ENCODE data around the gene SYNE1.
A peak's percentile ranks its signal among the peaks of the same experiment; 100 is the strongest.

SYNE1 gene

GRCh38 chr6:152301765-152302568 is 335.2 kb downstream of the SYNE1 start:
- Histone ChIP-seq H3K36me3 (no peaks in the 10 kb centered on the region), H3K27ac (peak overlapping the region; percentile 77), H3K9me3 (ENCODE audit: severe bottlenecking) (no peaks in the 10 kb centered on the region), H3K4me3 (ENCODE audit: low read depth, low read length) (peak overlapping the region; percentile 86), H3K27me3 (ENCODE audit: insufficient read depth, low read depth, severe bottlenecking) (no peaks in the 10 kb centered on the region)
- peak; percentile 70 for TF ChIP-seq CTCF (IDR thresholded peaks at IDR 0.05; ENCODE audit: low read depth, low read length)
- peak; percentile 88 for DNase-seq

GRCh38 chr6:152301021-152301764 is 336.0 kb downstream of the SYNE1 start:
- H3K9me3 ChIP-seq (ENCODE audit: severe bottlenecking), result no peaks in the 10 kb centered on the region
- H3K36me3 ChIP-seq, result no peaks in the 10 kb centered on the region
- TF ChIP-seq CTCF (IDR thresholded peaks at IDR 0.05; ENCODE audit: low read depth, low read length), result no peak
- DNase-seq, result no peak
- peak overlapping the region; percentile 77 for H3K27ac ChIP-seq
- H3K27me3 ChIP-seq (ENCODE audit: insufficient read depth, low read depth, severe bottlenecking), result no peaks in the 10 kb centered on the region
- peak overlapping the region; percentile 86 for H3K4me3 ChIP-seq (ENCODE audit: low read depth, low read length)

GRCh38 chr6:152300517-152300916 is 336.6 kb downstream of the SYNE1 start:
- H3K27ac ChIP-seq, result no peak overlapping the region
- H3K27me3 ChIP-seq (ENCODE audit: insufficient read depth, low read depth, severe bottlenecking), result no peaks in the 10 kb centered on the region
- TF ChIP-seq CTCF (IDR thresholded peaks at IDR 0.05; ENCODE audit: low read depth, low read length), result no peak
- DNase-seq, result no peak
- H3K36me3 ChIP-seq, result no peaks in the 10 kb centered on the region
- no peaks in the 10 kb centered on the region for H3K9me3 ChIP-seq (ENCODE audit: severe bottlenecking)
- H3K4me3 ChIP-seq (ENCODE audit: low read depth, low read length), result no peak overlapping the region

GRCh38 chr6:152298848-152299735 is 338.1 kb downstream of the SYNE1 start:
- Histone ChIP-seq H3K4me3 (ENCODE audit: low read depth, low read length) (no peak overlapping the region), H3K9me3 (ENCODE audit: severe bottlenecking) (no peaks in the 10 kb centered on the region), H3K36me3 (no peaks in the 10 kb centered on the region), H3K27me3 (ENCODE audit: insufficient read depth, low read depth, severe bottlenecking) (no peaks in the 10 kb centered on the region), H3K27ac (no peak overlapping the region)
- DNase-seq, result no peak
- TF ChIP-seq CTCF (IDR thresholded peaks at IDR 0.05; ENCODE audit: low read depth, low read length), result no peak

GRCh38 chr6:152298055-152298647 is 339.0 kb downstream of the SYNE1 start:
- Histone ChIP-seq H3K9me3 (ENCODE audit: severe bottlenecking) (no peaks in the 10 kb centered on the region), H3K27ac (no peak overlapping the region), H3K36me3 (no peaks in the 10 kb centered on the region), H3K27me3 (ENCODE audit: insufficient read depth, low read depth, severe bottlenecking) (no peaks in the 10 kb centered on the region), H3K4me3 (ENCODE audit: low read depth, low read length) (no peak overlapping the region)
- TF ChIP-seq CTCF (IDR thresholded peaks at IDR 0.05; ENCODE audit: low read depth, low read length), result no peak
- DNase-seq, result no peak

Data from WERI-Rb-1 (cell line).